Adipocyte (in vitro differentiated cells): ENCODE results near the gene PLK5.

Experiments used
- DNase-seq: peaks from one replicate; pipeline ENCODE4 v3.0.0-alpha.2; 2015; ENCODE audit warnings: low read depth
- H3K27me3 ChIP-seq: replicated peaks from 2 replicates; pipeline ENCODE4 v1.7.0; 2013; ENCODE audit warnings: mild to moderate bottlenecking, low read length, moderate library complexity; ENCODE audit not compliant: control insufficient read depth, insufficient read depth
- H3K36me3 ChIP-seq: 2 replicates; pipeline ENCODE4 v1.7.0; 2013; ENCODE audit warnings: low read length, mild to moderate bottlenecking, moderate library complexity; ENCODE audit not compliant: control insufficient read depth, insufficient read depth, severe bottlenecking
- H3K4me1 ChIP-seq: 2 replicates; pipeline ENCODE4 v1.7.0; 2013; ENCODE audit warnings: mild to moderate bottlenecking, low read length, moderate library complexity; ENCODE audit not compliant: control insufficient read depth, insufficient read depth
- H3K4me3 ChIP-seq: 2 replicates; pipeline ENCODE4 v1.7.0; 2013; ENCODE audit warnings: mild to moderate bottlenecking, low read length, moderate library complexity
- H3K9ac ChIP-seq: 2 replicates; pipeline ENCODE4 v1.7.0; 2013; ENCODE audit warnings: mild to moderate bottlenecking, low read length, moderate library complexity
- H3K9me3 ChIP-seq: 2 replicates; pipeline ENCODE4 v1.7.0; 2013; ENCODE audit warnings: mild to moderate bottlenecking, low read length, moderate library complexity; ENCODE audit not compliant: control insufficient read depth

PLK5 gene

DNA sequence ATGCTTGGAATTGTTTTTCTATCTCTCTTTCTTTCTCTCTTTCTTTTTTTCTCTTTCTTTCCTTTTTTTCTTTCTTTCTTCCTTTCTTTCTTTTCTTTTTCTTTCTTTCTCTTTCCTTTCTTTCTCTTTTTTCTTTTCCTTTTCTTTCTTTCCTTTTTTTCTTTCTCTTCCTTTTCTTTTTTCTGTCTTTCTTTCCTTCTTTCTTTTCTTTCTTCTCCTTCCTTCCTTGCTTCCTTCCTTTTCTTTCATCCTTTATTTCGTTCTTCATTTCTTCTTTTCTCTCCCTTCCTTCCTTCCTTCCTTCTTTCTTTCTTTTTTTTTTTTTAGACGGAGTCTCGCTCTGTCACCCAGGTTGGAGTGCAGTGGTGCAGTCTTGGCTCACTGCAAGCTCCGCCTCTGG is 46.1 kb downstream of the PLK5 start:
- no peaks in the 10 kb centered on the region for H3K27me3 ChIP-seq
- H3K9me3 ChIP-seq, result no peaks in the 10 kb centered on the region
- no peak overlapping the region for H3K9ac ChIP-seq
- H3K36me3 ChIP-seq, result no peaks in the 10 kb centered on the region
- H3K4me1 ChIP-seq, result peaks cover 3% of the 10 kb centered on the region
- no peak overlapping the region for H3K4me3 ChIP-seq
- no peak for DNase-seq

DNA sequence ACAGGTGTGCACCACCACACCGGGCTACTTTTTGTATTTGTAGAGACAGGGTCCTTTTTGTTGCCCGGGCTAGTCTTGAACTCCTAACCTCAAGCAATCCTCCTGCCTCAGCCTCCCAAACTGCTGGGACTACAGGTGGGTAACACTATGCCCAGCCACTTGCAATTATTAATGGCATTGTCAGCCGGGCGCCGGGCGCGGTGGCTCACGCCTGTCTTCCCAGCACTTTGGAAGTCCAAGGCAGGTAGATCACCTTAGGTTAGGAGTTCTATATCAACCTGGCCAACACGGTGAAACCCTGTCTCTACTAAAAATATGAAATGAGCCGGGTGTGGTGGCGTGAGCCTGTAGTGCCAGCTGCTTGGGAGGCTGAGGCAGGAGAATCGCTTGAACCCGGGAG is 47.0 kb downstream of the PLK5 start:
- Histone ChIP-seq H3K9ac (no peak overlapping the region), H3K27me3 (no peaks in the 10 kb centered on the region), H3K4me3 (no peak overlapping the region), H3K36me3 (no peaks in the 10 kb centered on the region), H3K9me3 (no peaks in the 10 kb centered on the region), H3K4me1 (peaks cover 3% of the 10 kb centered on the region)
- DNase-seq, result no peak

DNA sequence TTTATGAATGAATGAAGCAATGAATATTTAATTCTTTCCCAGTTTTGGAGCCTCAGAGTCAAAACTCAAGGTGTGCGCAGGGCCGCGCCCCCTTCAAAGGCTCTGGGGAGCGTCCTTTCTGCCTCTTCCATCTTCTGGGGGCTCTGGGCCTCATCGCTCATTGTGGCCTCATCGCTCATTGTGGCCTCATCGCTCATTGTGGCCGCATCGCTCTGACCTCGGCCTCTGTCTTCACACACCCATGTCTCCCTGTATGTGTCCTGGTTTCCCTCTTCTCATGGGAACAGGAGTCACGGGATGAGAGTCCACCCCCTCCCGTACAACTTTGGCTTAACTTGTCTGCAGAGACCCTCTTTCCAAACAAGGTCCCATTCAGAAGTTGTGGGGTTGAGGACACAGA is 47.5 kb downstream of the PLK5 start:
- H3K9ac ChIP-seq, result no peak overlapping the region
- no peak overlapping the region for H3K4me3 ChIP-seq
- peaks cover 3% of the 10 kb centered on the region for H3K4me1 ChIP-seq
- no peaks in the 10 kb centered on the region for H3K27me3 ChIP-seq
- H3K36me3 ChIP-seq, result no peaks in the 10 kb centered on the region
- H3K9me3 ChIP-seq, result no peaks in the 10 kb centered on the region
- no peak for DNase-seq

DNA sequence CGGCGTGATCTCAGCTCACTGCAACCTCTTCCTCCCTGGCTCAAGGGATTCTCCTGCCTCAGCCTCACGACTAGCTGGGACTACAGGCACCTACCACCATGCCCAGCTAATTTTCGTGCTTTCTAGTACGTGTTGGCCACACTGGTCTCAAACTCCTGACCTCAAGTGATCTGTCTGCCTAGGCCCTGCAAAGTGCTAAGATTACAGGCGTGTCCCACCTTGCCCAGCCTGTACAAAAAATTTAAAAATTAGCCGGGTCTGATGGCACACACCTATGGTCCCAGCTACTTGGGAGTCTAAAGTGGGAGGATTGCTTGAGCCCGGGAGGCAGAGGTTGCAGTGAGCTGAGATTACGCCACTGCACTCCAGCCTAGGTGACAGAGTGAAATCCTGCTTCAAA is 48.9 kb downstream of the PLK5 start:
- Histone ChIP-seq H3K27me3 (no peaks in the 10 kb centered on the region), H3K36me3 (peaks cover 7% of the 10 kb centered on the region), H3K9me3 (no peaks in the 10 kb centered on the region), H3K4me1 (peaks cover 3% of the 10 kb centered on the region), H3K4me3 (no peak overlapping the region), H3K9ac (no peak overlapping the region)
- no peak for DNase-seq

DNA sequence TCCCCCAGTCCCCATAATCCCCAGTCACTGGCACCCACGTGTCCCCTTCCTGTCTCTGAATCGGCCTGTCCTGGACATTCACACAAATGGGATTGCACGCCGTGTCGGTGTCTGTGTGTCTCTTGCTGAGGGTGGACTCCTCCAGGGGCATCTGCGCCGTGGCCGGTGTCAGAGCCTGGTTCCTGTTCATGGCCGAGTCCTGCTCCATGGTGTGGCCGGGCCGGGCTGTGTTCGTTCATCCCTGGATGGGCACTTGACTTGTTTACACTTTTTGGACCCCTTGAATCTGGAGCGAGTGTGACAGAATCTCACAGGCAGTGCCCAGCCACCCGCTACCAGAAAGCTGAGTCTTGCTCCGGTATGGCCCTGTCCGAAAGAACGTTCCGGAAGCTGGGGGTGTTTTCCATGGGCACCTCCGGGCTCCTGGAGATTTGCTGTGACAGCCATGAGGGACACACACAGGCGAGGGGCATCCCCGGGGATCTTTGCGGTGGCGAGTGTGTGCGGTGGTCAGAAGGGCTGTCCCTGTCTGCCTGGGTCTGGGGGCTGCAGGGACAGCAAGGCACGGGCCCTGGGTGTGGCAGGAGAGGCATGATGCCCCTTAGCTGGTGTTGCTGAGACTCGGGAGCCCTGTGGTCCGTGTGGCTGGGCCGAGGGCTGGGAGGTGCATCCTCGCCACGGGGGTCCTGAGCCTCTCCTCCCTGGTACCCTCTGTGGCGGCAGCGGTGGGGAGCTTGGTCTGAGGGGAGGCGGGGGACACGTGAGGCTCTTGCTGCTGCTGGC is 50.7 kb downstream of the PLK5 start:
- no peak overlapping the region for H3K4me3 ChIP-seq
- H3K9ac ChIP-seq, result no peak overlapping the region
- H3K9me3 ChIP-seq, result no peaks in the 10 kb centered on the region
- H3K36me3 ChIP-seq, result peaks cover 13% of the 10 kb centered on the region
- H3K27me3 ChIP-seq, result no peaks in the 10 kb centered on the region
- no peaks in the 10 kb centered on the region for H3K4me1 ChIP-seq
- no peak for DNase-seq

DNA sequence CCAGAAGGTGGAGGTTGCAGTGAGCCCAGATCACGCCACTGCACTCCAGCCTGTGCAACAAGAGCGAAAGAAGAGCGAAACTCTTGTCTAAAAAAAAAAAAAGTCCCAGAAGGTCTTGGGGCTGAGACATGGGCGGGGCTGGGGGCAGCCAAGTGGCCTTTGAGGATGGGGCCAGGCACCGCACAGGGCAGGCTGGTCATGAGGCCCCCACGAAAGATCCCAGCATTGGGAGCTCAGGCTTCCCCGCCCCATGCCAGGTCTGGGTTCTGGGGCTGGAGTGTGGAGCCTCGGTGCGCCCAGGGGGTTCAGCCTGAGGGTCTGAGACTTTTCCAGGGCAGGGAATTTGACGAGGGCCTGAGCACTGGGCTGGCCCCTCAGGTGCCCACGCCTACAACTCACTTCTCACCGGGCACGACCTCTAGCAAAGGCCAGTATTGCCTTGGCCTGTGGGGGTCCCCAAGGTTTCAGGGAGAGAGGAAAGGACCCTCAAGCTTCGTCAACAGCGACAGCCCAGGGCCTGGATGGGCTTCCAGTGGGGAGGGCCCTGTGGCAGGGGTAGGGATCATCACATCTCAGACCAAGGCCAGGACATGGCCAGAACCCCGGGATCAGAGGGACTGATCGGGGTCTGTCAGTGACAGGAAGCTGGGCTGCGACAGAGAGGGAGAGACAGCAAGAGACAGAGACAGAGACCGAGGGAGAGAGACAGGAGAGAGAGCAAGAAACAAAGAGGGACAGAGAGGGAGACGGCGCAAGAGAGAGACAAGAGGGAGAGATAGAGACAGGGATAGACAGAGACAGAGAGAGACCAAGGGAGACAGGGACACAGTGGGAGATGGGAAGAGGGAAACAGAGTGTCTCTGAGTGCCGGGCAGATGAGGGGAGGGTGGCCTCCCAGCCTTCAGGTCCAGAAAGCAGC is 51.7 kb downstream of the PLK5 start:
- no peaks in the 10 kb centered on the region for H3K9me3 ChIP-seq
- H3K9ac ChIP-seq, result no peak overlapping the region
- no peaks in the 10 kb centered on the region for H3K27me3 ChIP-seq

DNA sequence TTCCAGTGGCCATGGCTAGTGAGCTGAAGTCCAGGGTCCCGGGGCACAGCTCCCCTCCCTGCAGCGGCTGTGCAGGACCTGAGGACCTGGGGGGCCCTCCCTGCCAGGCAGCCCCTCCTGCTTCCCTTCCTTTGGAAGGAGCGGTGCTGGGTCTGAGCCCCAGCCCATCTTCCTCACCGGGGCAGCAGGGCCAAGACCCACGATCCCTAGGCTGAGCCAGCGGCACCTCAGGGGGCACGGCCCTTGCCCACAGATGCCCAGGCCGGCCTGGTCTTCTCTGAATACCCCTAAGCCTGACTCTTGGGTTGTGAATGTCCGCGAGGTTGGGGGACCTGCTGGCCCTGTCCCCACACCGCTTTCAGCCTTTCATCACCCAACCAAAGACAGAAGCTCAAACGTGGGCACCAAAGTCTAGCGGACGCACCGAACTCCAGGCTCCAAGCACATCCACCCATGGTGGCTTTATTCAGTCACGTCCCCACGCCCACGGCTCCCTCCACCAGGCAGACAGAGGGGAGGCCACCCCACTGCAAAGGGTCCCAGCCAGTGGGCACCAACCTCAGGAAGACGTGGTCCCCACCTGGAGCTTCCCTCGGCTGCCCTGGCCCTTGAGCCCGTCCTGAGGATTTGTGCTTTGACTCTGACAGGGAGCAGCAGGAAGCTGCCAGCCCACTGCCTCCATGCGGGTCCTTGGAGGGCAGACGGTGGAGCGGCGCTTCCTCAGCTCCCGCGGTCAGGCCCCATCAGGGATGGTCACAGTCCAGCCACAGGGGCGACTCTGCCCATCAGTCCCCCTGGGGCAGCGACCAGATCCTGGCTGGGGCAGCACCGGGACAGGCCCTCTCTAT is 52.6 kb downstream of the PLK5 start:
- no peaks in the 10 kb centered on the region for H3K27me3 ChIP-seq
- H3K9ac ChIP-seq, result no peak overlapping the region
- no peaks in the 10 kb centered on the region for H3K9me3 ChIP-seq
- H3K36me3 ChIP-seq, result peaks cover 31% of the 10 kb centered on the region
- H3K4me3 ChIP-seq, result no peak overlapping the region
- no peak for DNase-seq
- H3K4me1 ChIP-seq, result no peaks in the 10 kb centered on the region

More for the DNA sequence above, 51.7 kb downstream of the PLK5 start:
- Histone ChIP-seq H3K4me1 (no peaks in the 10 kb centered on the region), H3K4me3 (no peak overlapping the region), H3K36me3 (peaks cover 22% of the 10 kb centered on the region)
- DNase-seq, result no peak

DNA sequence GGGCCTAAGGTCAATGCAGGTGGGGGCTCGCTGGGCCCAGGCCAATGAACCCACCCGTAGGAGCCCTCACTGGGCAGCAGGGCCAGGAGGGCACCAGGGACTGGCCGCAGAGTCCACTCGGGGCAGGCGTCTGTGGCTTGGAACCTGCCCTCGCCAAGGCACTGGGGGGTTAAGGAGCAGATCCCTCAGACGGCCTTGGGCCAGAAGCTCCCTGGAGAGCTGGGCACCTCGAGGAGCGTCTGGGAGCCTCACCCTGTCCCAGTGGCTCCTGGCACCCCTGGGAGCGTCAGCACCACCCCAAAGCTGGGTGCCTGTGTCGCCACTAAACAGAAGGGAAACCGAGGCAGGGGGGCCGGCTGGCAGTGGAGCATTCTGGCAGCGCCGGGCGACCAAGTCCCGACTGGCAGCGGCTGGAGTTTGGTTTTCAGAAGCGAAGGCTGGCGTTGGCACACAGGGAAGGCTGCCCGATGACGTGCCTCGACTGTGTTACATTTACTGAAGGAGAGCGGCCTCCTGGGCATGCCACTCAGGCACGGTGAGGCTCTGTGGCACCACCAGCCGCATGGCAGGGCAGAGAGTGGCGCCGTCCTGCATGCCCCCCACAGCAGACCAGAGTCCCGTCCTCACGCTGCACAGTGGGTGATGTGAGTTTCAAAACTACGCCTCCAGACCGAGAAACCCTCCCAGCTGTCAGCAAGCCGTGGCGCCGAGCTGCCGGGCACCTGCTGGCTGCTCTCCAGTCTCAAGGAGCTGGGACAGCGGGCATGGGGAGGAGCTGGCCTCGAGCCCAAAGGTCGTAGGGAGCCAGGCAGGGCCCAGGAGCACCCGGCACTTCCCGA is 53.4 kb downstream of the PLK5 start:
- Histone ChIP-seq H3K4me1 (no peaks in the 10 kb centered on the region), H3K9ac (no peak overlapping the region), H3K4me3 (no peak overlapping the region), H3K27me3 (no peaks in the 10 kb centered on the region), H3K9me3 (no peaks in the 10 kb centered on the region), H3K36me3 (peaks cover 35% of the 10 kb centered on the region)
- DNase-seq, result no peak

DNA sequence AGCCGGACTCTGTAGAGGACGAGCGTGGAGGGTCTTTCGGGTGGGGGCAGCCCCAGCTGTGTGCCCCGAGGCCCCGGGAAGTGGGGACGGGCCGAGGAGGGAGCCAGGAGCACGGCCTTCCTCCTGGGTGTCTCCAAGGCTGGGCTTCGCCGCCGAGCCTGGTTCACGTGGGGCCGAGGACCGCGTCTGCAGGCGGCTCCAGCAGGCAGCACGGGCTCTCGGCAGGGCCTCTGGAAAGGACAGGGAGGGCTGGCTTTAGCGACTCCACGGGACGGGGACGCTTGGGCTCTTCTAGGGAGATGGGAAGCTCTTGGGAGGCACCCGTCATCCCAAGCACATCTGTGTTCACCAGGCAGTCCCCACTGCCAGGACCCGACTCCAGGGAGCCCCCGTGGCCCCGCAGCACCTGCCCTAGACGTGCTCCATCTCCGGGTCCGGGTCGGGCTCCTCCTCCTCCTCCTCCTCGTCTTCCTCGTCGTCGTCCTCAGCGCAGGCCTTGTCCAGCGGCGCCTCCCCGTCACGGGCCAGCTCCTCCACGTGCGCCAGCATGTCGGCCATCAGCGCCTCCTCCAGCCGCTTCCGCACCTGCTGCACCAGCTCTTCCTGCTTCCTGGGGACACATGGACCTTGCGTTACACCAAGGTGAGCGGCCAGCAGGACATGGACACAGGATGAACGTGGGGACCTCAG is 54.2 kb downstream of the PLK5 start:
- H3K36me3 ChIP-seq, result peaks cover 41% of the 10 kb centered on the region
- no peaks in the 10 kb centered on the region for H3K4me1 ChIP-seq
- no peaks in the 10 kb centered on the region for H3K9me3 ChIP-seq
- H3K27me3 ChIP-seq, result no peaks in the 10 kb centered on the region
- no peak overlapping the region for H3K4me3 ChIP-seq
- DNase-seq, result no peak
- no peak overlapping the region for H3K9ac ChIP-seq

DNA sequence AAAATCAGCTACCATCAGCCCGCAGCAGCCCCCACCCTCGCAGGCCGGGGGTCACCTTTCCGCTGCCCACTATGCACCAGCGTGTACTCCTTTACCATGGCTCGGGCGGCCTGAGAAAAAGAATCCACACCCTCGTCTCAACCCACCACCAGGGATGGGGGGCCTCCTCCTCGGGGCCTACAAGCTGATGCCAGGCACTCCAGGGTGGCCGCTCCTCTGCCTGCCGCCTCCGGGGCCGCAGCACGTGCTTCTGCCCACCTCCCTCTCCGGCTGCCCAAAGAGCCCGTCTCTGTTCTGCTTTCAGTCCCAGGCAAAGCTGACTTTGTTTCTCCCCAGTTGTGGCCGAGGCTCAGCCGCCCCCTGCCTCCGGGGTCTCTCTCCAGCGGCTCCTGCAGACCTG is 55.3 kb downstream of the PLK5 start:
- no peak for DNase-seq
- no peak overlapping the region for H3K4me3 ChIP-seq
- no peak overlapping the region for H3K9ac ChIP-seq
- no peaks in the 10 kb centered on the region for H3K4me1 ChIP-seq
- no peaks in the 10 kb centered on the region for H3K9me3 ChIP-seq
- peaks cover 48% of the 10 kb centered on the region for H3K36me3 ChIP-seq
- no peaks in the 10 kb centered on the region for H3K27me3 ChIP-seq
